ENCODE results near the gene SCD5. TPM values are rescaled to one million over a fixed set of nuclear protein-coding genes. Genes with fewer than 3 reads are reported as not detected.

SCD5 gene
- total and polyA plus RNA-seq, 4 donors, result 180 to 506 (median 358) TPM

DNA sequence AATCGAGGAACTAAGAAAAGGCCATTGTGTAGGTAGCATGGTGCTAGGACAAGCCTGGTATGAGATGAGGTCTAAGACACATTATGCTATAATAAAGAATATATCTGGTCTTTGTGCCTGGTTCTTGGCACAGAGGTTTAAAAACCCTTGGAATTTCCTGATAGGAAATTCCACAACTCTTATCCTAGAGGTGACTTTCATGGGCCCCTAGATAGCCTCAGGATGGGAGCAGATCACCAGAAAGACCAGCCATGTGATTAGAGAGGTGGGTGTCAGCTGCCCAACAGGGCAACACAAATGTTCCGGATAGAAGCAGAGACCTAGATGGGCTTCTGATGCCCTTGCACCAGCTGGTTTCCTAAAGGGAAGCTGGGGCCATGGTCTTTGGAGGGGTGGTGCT is 107.2 kb downstream of the SCD5 start:
- peaks cover 3% of the 10 kb centered on the region for H3K4me1 ChIP-seq (ENCODE audit: control insufficient read depth, insufficient read depth, low read length)
- 94% methylated on average over 2 of the region's 2 CpGs for WGBS (ENCODE audit: insufficient coverage)
- DNase-seq (ENCODE audit: low read depth in 4 of 6, low spot score in 6 of 6), result no peak
- no peak overlapping the region for H3K27ac ChIP-seq (ENCODE audit: low read depth, low read length)
- H3K36me3 ChIP-seq (ENCODE audit: control insufficient read depth, insufficient read depth, low read length), result peaks cover 23% of the 10 kb centered on the region
- no peaks in the 10 kb centered on the region for H3K9me3 ChIP-seq (ENCODE audit: control insufficient read depth, insufficient read depth, low read length)
- H3K27me3 ChIP-seq (ENCODE audit: control insufficient read depth, insufficient read depth, low read length), result no peaks in the 10 kb centered on the region
- H3K4me3 ChIP-seq (ENCODE audit: low read depth, low read length), result no peak overlapping the region

DNA sequence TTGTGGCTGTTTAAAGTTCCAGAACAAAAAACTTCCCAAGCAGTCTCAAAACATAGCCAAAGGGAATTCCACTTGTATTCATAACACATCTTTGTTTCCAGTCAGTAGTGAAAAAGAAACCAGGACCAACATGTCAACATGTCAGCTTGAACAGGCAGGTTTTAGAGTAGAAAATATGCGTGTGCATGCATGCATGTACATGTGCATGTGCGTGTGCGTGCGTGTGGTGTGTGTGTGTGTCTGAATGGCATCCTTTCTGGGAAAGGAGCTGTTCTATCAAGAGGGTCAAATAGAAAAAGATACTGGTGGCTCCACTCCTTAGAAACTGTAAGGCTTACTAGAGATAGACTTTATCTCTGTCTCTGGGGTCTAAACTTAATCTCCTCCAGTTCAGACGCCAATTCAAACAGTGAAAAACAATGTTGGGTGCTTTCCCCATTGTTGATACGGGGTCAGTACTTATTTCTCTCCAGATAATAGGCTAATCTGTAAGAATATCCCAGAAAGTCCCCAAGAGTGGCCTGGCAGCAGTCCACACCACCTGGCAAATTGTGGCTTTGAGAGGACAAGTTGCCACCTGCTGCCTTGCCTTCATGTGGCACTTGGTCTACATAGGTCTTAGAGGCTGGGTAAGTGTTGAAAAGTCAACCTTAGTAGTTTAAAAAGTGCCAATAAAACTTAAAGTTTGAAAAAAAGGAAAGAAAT is 110.4 kb downstream of the SCD5 start:
- Histone ChIP-seq H3K4me1 (ENCODE audit: control insufficient read depth, insufficient read depth, low read length) (peaks cover 3% of the 10 kb centered on the region), H3K4me3 (ENCODE audit: low read depth, low read length) (no peak overlapping the region), H3K27me3 (ENCODE audit: control insufficient read depth, insufficient read depth, low read length) (no peaks in the 10 kb centered on the region), H3K27ac (ENCODE audit: low read depth, low read length) (no peak overlapping the region), H3K36me3 (ENCODE audit: control insufficient read depth, insufficient read depth, low read length) (peaks cover 18% of the 10 kb centered on the region), H3K9me3 (ENCODE audit: control insufficient read depth, insufficient read depth, low read length) (no peaks in the 10 kb centered on the region)
- WGBS (ENCODE audit: insufficient coverage), result 91% methylated on average over 5 of the region's 6 CpGs
- no peak for DNase-seq (ENCODE audit: low read depth in 4 of 6, low spot score in 6 of 6)

- 57% methylated on average over 6 of the region's 6 CpGs for WGBS (ENCODE audit: insufficient coverage)
- Histone ChIP-seq H3K4me3 (ENCODE audit: low read depth, low read length) (no peak overlapping the region), H3K9me3 (ENCODE audit: control insufficient read depth, insufficient read depth, low read length) (no peaks in the 10 kb centered on the region), H3K36me3 (ENCODE audit: control insufficient read depth, insufficient read depth, low read length) (peaks cover 11% of the 10 kb centered on the region), H3K27ac (ENCODE audit: low read depth, low read length) (no peak overlapping the region), H3K27me3 (ENCODE audit: control insufficient read depth, insufficient read depth, low read length) (no peaks in the 10 kb centered on the region), H3K4me1 (ENCODE audit: control insufficient read depth, insufficient read depth, low read length) (no peaks in the 10 kb centered on the region)
- DNase-seq (ENCODE audit: low read depth in 4 of 6, low spot score in 6 of 6), result no peak
Observed at GRCh38 chr4:82687531-82687930, 111.1 kb downstream of the SCD5 start.

GRCh38 chr4:82681754-82682153 is 116.8 kb downstream of the SCD5 start:
- DNase-seq (ENCODE audit: low read depth in 4 of 6, low spot score in 6 of 6), result peak in 1 of 6 donors; percentile 27
- H3K9me3 ChIP-seq (ENCODE audit: control insufficient read depth, insufficient read depth, low read length), result no peaks in the 10 kb centered on the region
- WGBS (ENCODE audit: insufficient coverage), result 100% methylated on average over 1 of the region's 1 CpG
- no peak overlapping the region for H3K4me3 ChIP-seq (ENCODE audit: low read depth, low read length)
- H3K36me3 ChIP-seq (ENCODE audit: control insufficient read depth, insufficient read depth, low read length), result peaks cover 14% of the 10 kb centered on the region
- no peak overlapping the region for H3K27ac ChIP-seq (ENCODE audit: low read depth, low read length)
- no peaks in the 10 kb centered on the region for H3K4me1 ChIP-seq (ENCODE audit: control insufficient read depth, insufficient read depth, low read length)
- no peaks in the 10 kb centered on the region for H3K27me3 ChIP-seq (ENCODE audit: control insufficient read depth, insufficient read depth, low read length)

DNA sequence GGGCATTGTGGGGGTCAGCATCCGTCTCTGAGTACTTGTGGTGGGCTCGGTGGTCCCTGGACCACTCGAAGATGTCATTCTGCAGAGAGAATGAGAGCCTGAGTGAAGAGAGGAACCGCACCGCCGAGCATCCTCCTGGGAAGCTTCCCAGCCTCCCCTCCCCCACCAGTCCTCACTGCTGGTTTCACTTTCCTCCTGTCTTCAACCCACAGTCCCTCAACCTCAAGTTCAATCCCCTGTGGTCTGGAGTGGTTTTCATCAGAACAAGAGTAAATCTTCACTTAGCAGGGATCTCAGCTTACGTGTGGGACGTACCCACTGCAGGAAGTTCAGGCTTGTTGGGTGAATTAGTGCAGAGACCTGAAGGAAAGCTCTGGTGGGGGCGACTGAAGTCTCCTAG is 117.8 kb downstream of the SCD5 start:
- no peaks in the 10 kb centered on the region for H3K9me3 ChIP-seq (ENCODE audit: control insufficient read depth, insufficient read depth, low read length)
- H3K36me3 ChIP-seq (ENCODE audit: control insufficient read depth, insufficient read depth, low read length), result peaks cover 21% of the 10 kb centered on the region
- 80% methylated on average over 1 of the region's 9 CpGs for WGBS (ENCODE audit: insufficient coverage)
- no peak overlapping the region for H3K27ac ChIP-seq (ENCODE audit: low read depth, low read length)
- no peak overlapping the region for H3K4me3 ChIP-seq (ENCODE audit: low read depth, low read length)
- no peak for DNase-seq (ENCODE audit: low read depth in 4 of 6, low spot score in 6 of 6)
- no peaks in the 10 kb centered on the region for H3K27me3 ChIP-seq (ENCODE audit: control insufficient read depth, insufficient read depth, low read length)
- no peaks in the 10 kb centered on the region for H3K4me1 ChIP-seq (ENCODE audit: control insufficient read depth, insufficient read depth, low read length)

DNA sequence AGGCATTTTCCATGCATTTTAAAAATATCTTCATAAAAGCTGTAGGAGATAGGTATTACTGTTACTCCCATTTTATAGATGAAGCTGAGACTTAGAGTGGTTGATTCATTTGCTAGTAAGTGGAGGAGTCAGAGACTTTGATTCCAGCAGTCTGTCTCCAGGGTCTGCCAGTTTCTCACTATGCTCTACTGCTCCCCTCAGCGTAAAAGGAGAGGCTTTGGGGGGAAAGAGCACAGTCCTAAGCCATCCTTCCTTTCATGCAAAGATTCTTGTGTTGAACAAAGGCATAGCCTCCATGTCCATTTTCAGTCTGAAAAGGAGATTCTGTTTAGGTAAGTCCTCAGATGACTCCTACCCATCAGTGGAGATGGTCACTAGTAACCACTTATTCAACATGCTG is 119.1 kb downstream of the SCD5 start:
- Histone ChIP-seq H3K4me1 (ENCODE audit: control insufficient read depth, insufficient read depth, low read length) (no peaks in the 10 kb centered on the region), H3K36me3 (ENCODE audit: control insufficient read depth, insufficient read depth, low read length) (peaks cover 20% of the 10 kb centered on the region), H3K4me3 (ENCODE audit: low read depth, low read length) (no peak overlapping the region), H3K27me3 (ENCODE audit: control insufficient read depth, insufficient read depth, low read length) (no peaks in the 10 kb centered on the region), H3K27ac (ENCODE audit: low read depth, low read length) (no peak overlapping the region), H3K9me3 (ENCODE audit: control insufficient read depth, insufficient read depth, low read length) (no peaks in the 10 kb centered on the region)
- DNase-seq (ENCODE audit: low read depth in 4 of 6, low spot score in 6 of 6), result no peak
- no CpG with 5 or more reads among the region's 1 CpG for WGBS (ENCODE audit: insufficient coverage)

GRCh38 chr4:82678051-82678450 is 120.5 kb downstream of the SCD5 start:
- Histone ChIP-seq H3K4me1 (ENCODE audit: control insufficient read depth, insufficient read depth, low read length) (no peaks in the 10 kb centered on the region), H3K9me3 (ENCODE audit: control insufficient read depth, insufficient read depth, low read length) (peaks cover 1% of the 10 kb centered on the region), H3K27me3 (ENCODE audit: control insufficient read depth, insufficient read depth, low read length) (no peaks in the 10 kb centered on the region), H3K36me3 (ENCODE audit: control insufficient read depth, insufficient read depth, low read length) (peaks cover 18% of the 10 kb centered on the region), H3K4me3 (ENCODE audit: low read depth, low read length) (no peak overlapping the region), H3K27ac (ENCODE audit: low read depth, low read length) (no peak overlapping the region)
- 63% methylated on average over 1 of the region's 4 CpGs for WGBS (ENCODE audit: insufficient coverage)
- DNase-seq (ENCODE audit: low read depth in 4 of 6, low spot score in 6 of 6), result peak in 1 of 6 donors; percentile 41

GRCh38 chr4:82677327-82677726 is 121.3 kb downstream of the SCD5 start:
- Histone ChIP-seq H3K36me3 (ENCODE audit: control insufficient read depth, insufficient read depth, low read length) (peaks cover 18% of the 10 kb centered on the region), H3K4me1 (ENCODE audit: control insufficient read depth, insufficient read depth, low read length) (no peaks in the 10 kb centered on the region), H3K27ac (ENCODE audit: low read depth, low read length) (no peak overlapping the region), H3K27me3 (ENCODE audit: control insufficient read depth, insufficient read depth, low read length) (no peaks in the 10 kb centered on the region), H3K4me3 (ENCODE audit: low read depth, low read length) (no peak overlapping the region), H3K9me3 (ENCODE audit: control insufficient read depth, insufficient read depth, low read length) (peaks cover 1% of the 10 kb centered on the region)
- WGBS (ENCODE audit: insufficient coverage), result 100% methylated on average over 1 of the region's 5 CpGs
- DNase-seq (ENCODE audit: low read depth in 4 of 6, low spot score in 6 of 6), result no peak

GRCh38 chr4:82667761-82668480 is 130.7 kb downstream of the SCD5 start:
- Histone ChIP-seq H3K4me3 (ENCODE audit: low read depth, low read length) (no peak overlapping the region), H3K27me3 (ENCODE audit: control insufficient read depth, insufficient read depth, low read length) (no peaks in the 10 kb centered on the region), H3K4me1 (ENCODE audit: control insufficient read depth, insufficient read depth, low read length) (peaks cover 5% of the 10 kb centered on the region), H3K27ac (ENCODE audit: low read depth, low read length) (no peak overlapping the region), H3K36me3 (ENCODE audit: control insufficient read depth, insufficient read depth, low read length) (no peaks in the 10 kb centered on the region), H3K9me3 (ENCODE audit: control insufficient read depth, insufficient read depth, low read length) (peaks cover 2% of the 10 kb centered on the region)
- 36% methylated on average over 2 of the region's 2 CpGs for WGBS (ENCODE audit: insufficient coverage)
- peak in 1 of 6 donors; percentile 12 for DNase-seq (ENCODE audit: low read depth in 4 of 6, low spot score in 6 of 6)
